Measurements from ENCODE around the gene UBQLN3.

GRCh38 chr11:5516599-5516998, 6.8 kb upstream of the UBQLN3 start, which contains the start of gene UBQLNL:
- TF ChIP-seq CTCF (IDR thresholded peaks at IDR 0.05): no peak
- TF ChIP-seq POLR2AphosphoS5 (IDR thresholded peaks at IDR 0.05): no peak
- no peak for TF ChIP-seq POLR2A (IDR thresholded peaks at IDR 0.05)
- TF ChIP-seq EP300 (IDR thresholded peaks at IDR 0.05; ENCODE audit: low read depth): no peak
